ENCODE measurements around the gene ANKDD1B. TPM values are rescaled to one million over a fixed set of nuclear protein-coding genes. Genes with fewer than 3 reads are reported as not detected.

Gene ANKDD1B
- total and polyA plus RNA-seq, 2 experiments from 2014 or later, result 0.15 TPM; not detected in 1

DNA sequence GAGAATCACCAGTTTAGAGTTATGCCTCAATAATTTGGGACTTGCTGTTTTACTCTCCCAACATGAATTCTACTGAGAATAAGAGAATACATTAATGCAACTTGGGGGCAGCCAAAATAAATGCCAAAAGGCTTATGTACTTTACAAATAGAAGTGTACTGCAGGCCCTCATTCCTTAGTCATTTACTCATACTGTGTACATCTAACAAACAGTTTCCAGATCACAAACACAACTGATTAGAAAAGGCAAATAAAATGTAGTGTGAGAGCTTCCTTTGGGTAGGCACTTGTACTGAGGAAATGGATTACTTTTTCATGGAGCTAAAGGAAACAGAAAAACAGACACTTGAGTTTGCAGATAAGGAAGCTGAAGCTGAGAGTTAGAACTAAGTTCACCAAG, 12.6 kb downstream of the ANKDD1B start:
- Histone ChIP-seq H3K27me3 (replicated peaks; ENCODE audit: insufficient read depth) (no peaks in the 10 kb centered on the region), H3F3A (ENCODE audit: insufficient read depth) (no peaks in the 10 kb centered on the region), H3K9me3 (ENCODE audit: low read depth) (no peaks in the 10 kb centered on the region), H3K4me2 (ENCODE audit: unreplicated experiment) (no peak overlapping the region), H3K4me3 (no peak overlapping the region), H3K4me1 (ENCODE audit: insufficient read depth) (peaks cover 6% of the 10 kb centered on the region; the same call in 1 of the 2 replicates), H4K20me1 (ENCODE audit: insufficient read depth) (no peaks in the 10 kb centered on the region), H3K36me3 (ENCODE audit: low read depth) (no peaks in the 10 kb centered on the region), H3K9ac (no peak overlapping the region), H2AFZ (no peak overlapping the region; the same call in 1 of the 2 replicates), H3K79me2 (ENCODE audit: insufficient read depth) (no peaks in the 10 kb centered on the region), H3K27ac (no peak overlapping the region), H3K9me2 (ENCODE audit: insufficient read depth) (no peaks in the 10 kb centered on the region)
- no peak for TF ChIP-seq EZH2 (IDR thresholded peaks at IDR 0.05; ENCODE audit: insufficient read depth, poor library complexity, severe bottlenecking)
- TF ChIP-seq EZH2phosphoT487 (IDR thresholded peaks at IDR 0.05; ENCODE audit: insufficient read depth, low read depth), result no peak
- in situ Hi-C loops (cut with MboI), result no loop called here
- DNase-seq, result no peak

DNA sequence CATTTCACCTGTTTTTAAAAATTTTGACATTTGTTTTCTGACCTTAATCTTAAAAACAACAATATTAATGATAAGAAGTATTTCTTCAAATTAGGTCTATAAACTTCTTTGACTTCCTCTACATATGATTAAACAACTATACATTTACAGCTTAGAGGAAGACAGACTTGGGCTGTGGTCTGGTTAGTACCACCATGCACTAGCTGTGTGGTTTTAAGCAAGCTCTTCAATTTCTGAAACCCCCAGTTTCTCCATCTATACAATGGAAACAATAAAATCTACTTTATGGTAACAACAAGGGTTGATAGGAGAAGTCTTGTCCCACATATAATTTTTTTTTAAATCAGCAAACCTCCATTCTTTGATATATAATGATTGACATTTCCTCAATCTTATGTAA, 15.7 kb downstream of the ANKDD1B start:
- Histone ChIP-seq H3K4me2 (ENCODE audit: unreplicated experiment) (no peak overlapping the region), H3K9ac (no peak overlapping the region), H3K9me2 (ENCODE audit: insufficient read depth) (no peaks in the 10 kb centered on the region), H2AFZ (no peak overlapping the region), H3K27me3 (replicated peaks; ENCODE audit: insufficient read depth) (no peaks in the 10 kb centered on the region), H3K79me2 (ENCODE audit: insufficient read depth) (no peaks in the 10 kb centered on the region), H3K9me3 (ENCODE audit: low read depth) (no peaks in the 10 kb centered on the region), H3K4me3 (no peak overlapping the region), H3K27ac (no peak overlapping the region), H3K36me3 (ENCODE audit: low read depth) (no peaks in the 10 kb centered on the region), H3K4me1 (ENCODE audit: insufficient read depth) (peaks cover 6% of the 10 kb centered on the region; the same call in 1 of the 2 replicates), H3F3A (ENCODE audit: insufficient read depth) (no peaks in the 10 kb centered on the region), H4K20me1 (ENCODE audit: insufficient read depth) (no peaks in the 10 kb centered on the region)
- TF ChIP-seq EZH2phosphoT487 (IDR thresholded peaks at IDR 0.05; ENCODE audit: insufficient read depth, low read depth) (no peak), EZH2 (IDR thresholded peaks at IDR 0.05; ENCODE audit: insufficient read depth, poor library complexity, severe bottlenecking) (no peak)
- in situ Hi-C loops (cut with MboI), result no loop called here
- DNase-seq, result no peak

- Histone ChIP-seq H3F3A (ENCODE audit: insufficient read depth) (no peaks in the 10 kb centered on the region), H3K4me3 (no peak overlapping the region), H3K9ac (no peak overlapping the region), H4K20me1 (ENCODE audit: insufficient read depth) (no peaks in the 10 kb centered on the region), H3K4me2 (ENCODE audit: unreplicated experiment) (no peak overlapping the region), H3K36me3 (ENCODE audit: low read depth) (no peaks in the 10 kb centered on the region), H3K9me2 (ENCODE audit: insufficient read depth) (no peaks in the 10 kb centered on the region), H3K4me1 (ENCODE audit: insufficient read depth) (peaks cover 6% of the 10 kb centered on the region; the same call in 1 of the 2 replicates), H3K27me3 (replicated peaks; ENCODE audit: insufficient read depth) (no peaks in the 10 kb centered on the region), H3K9me3 (ENCODE audit: low read depth) (no peaks in the 10 kb centered on the region), H2AFZ (no peak overlapping the region), H3K27ac (no peak overlapping the region), H3K79me2 (ENCODE audit: insufficient read depth) (no peaks in the 10 kb centered on the region)
- 100% methylated on average over 1 of the region's 1 CpG for WGBS, 2 experiments (ENCODE audit: low coverage in 1 of 2, low lambda C conversion rate in 2 of 2, missing lambda C conversion rate in 2 of 2)
- TF ChIP-seq EZH2 (IDR thresholded peaks at IDR 0.05; ENCODE audit: insufficient read depth, poor library complexity, severe bottlenecking) (no peak), EZH2phosphoT487 (IDR thresholded peaks at IDR 0.05; ENCODE audit: insufficient read depth, low read depth) (no peak)
- in situ Hi-C loops (cut with MboI), result no loop called here
- no peak for DNase-seq
Measured at GRCh38 chr5:75627801-75628200, 16.5 kb downstream of the ANKDD1B start.

GRCh38 chr5:75630875-75631274, 19.6 kb downstream of the ANKDD1B start:
- no peaks in the 10 kb centered on the region for H3K4me1 ChIP-seq (ENCODE audit: insufficient read depth)
- H3K9me3 ChIP-seq (ENCODE audit: low read depth), result no peaks in the 10 kb centered on the region
- no peak overlapping the region for H3K27ac ChIP-seq
- no peaks in the 10 kb centered on the region for H3K36me3 ChIP-seq (ENCODE audit: low read depth)
- no peak overlapping the region for H3K4me3 ChIP-seq
- H2AFZ ChIP-seq, result no peak overlapping the region
- peaks cover 8% of the 10 kb centered on the region for H3K27me3 ChIP-seq (replicated peaks; ENCODE audit: insufficient read depth)
- H3F3A ChIP-seq (ENCODE audit: insufficient read depth), result no peaks in the 10 kb centered on the region
- TF ChIP-seq EZH2 (IDR thresholded peaks at IDR 0.05; ENCODE audit: insufficient read depth, poor library complexity, severe bottlenecking), result no peak
- no peak for TF ChIP-seq EZH2phosphoT487 (IDR thresholded peaks at IDR 0.05; ENCODE audit: insufficient read depth, low read depth)
- H3K79me2 ChIP-seq (ENCODE audit: insufficient read depth), result no peaks in the 10 kb centered on the region
- 85 to 91% methylated on average over 2 of the region's 2 CpGs for WGBS, 2 experiments (ENCODE audit: low coverage in 1 of 2, low lambda C conversion rate in 2 of 2, missing lambda C conversion rate in 2 of 2)
- DNase-seq, result no peak
- H3K9me2 ChIP-seq (ENCODE audit: insufficient read depth), result no peaks in the 10 kb centered on the region
- in situ Hi-C loops (cut with MboI), result no loop called here
- H4K20me1 ChIP-seq (ENCODE audit: insufficient read depth), result no peaks in the 10 kb centered on the region
- no peak overlapping the region for H3K4me2 ChIP-seq (ENCODE audit: unreplicated experiment)
- H3K9ac ChIP-seq, result no peak overlapping the region

DNA sequence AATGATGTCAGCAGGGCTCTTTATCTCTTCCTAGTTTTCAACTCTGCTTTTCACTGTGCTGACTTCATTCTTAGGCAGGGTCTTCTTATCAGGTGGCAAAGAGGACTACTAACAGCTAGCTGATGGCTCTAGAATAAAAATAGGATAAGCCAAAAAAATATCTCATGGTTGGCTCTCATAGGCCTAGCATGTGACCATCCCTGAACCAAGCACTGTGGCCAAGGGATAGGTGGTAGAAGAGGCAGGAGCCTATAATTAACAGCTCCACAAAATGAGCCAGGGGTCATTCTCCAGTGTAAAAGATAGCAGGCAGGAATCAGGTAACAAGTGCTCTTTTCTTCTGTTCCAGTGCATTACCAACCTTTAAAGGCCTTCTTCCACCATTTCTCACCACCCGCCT, 21.1 kb downstream of the ANKDD1B start:
- no peak overlapping the region for H3K4me3 ChIP-seq
- no peaks in the 10 kb centered on the region for H3K36me3 ChIP-seq (ENCODE audit: low read depth)
- H2AFZ ChIP-seq, result no peak overlapping the region
- in situ Hi-C loops (cut with MboI), result no loop called here
- H3K4me1 ChIP-seq (ENCODE audit: insufficient read depth), result no peaks in the 10 kb centered on the region
- no peaks in the 10 kb centered on the region for H3K9me3 ChIP-seq (ENCODE audit: low read depth)
- peaks cover 8% of the 10 kb centered on the region for H3K27me3 ChIP-seq (replicated peaks; ENCODE audit: insufficient read depth)
- no peak overlapping the region for H3K4me2 ChIP-seq (ENCODE audit: unreplicated experiment)
- no peak overlapping the region for H3K27ac ChIP-seq
- no peaks in the 10 kb centered on the region for H4K20me1 ChIP-seq (ENCODE audit: insufficient read depth)
- H3F3A ChIP-seq (ENCODE audit: insufficient read depth), result no peaks in the 10 kb centered on the region
- WGBS, 2 experiments (ENCODE audit: low coverage in 1 of 2, low lambda C conversion rate in 2 of 2, missing lambda C conversion rate in 2 of 2), result 91 to 92% methylated on average over 1 of the region's 1 CpG
- TF ChIP-seq EZH2phosphoT487 (IDR thresholded peaks at IDR 0.05; ENCODE audit: insufficient read depth, low read depth) (no peak), EZH2 (IDR thresholded peaks at IDR 0.05; ENCODE audit: insufficient read depth, poor library complexity, severe bottlenecking) (no peak)
- no peaks in the 10 kb centered on the region for H3K79me2 ChIP-seq (ENCODE audit: insufficient read depth)
- no peak for DNase-seq
- no peaks in the 10 kb centered on the region for H3K9me2 ChIP-seq (ENCODE audit: insufficient read depth)
- no peak overlapping the region for H3K9ac ChIP-seq

Data from GM23248 (cell line).